OCI-LY7 (cell line): ENCODE data around the gene HOXA3. TPM values are rescaled to one million over a fixed set of nuclear protein-coding genes. Genes with fewer than 3 reads are reported as not detected.

Experiments used
- BruUV-seq: library from RNA; stranded (reverse); fragments of 400-500 nt; replicated peaks from 2 replicates; lab custom pipeline; 2021; lab: Mats Ljungman, UMichigan
- CTCF ChIA-PET: fragments of 300-600 bp; sonication (Branson Sonifier 250); formaldehyde crosslinking; loops from one replicate; lab custom pipeline; 2022; ENCODE audit warnings: antibody characterized with exemption; ENCODE audit not compliant: unreplicated experiment; lab: Charles Lee
- POLR2A ChIA-PET: fragments of 300-600 bp; sonication (Branson Sonifier 250); formaldehyde crosslinking; loops from one replicate; lab custom pipeline; 2022; ENCODE audit warnings: antibody characterized with exemption; lab: Charles Lee
- DNase-seq: peaks from one replicate; pipeline ENCODE4 v3.0.0-alpha.2; 2015; ENCODE audit warnings: low spot score
- H2AFZ ChIP-seq: fragments of 200-600 bp; sonication (generic), shearing (Covaris generic); 2 replicates; pipeline ENCODE4 v1.6.1; 2014; ENCODE audit warnings: mild to moderate bottlenecking, antibody characterized with exemption, low read length, moderate library complexity
- H3K27ac ChIP-seq: fragments of 200-600 bp; sonication (generic); 2 replicates; pipeline ENCODE4 v1.5.1; 2014; ENCODE audit warnings: mixed run types, low read depth, mild to moderate bottlenecking, moderate library complexity, low read length, inconsistent platforms; ENCODE audit not compliant: poor library complexity, severe bottlenecking
- H3K36me3 ChIP-seq: fragments of 200-600 bp; sonication (generic); 2 replicates; pipeline ENCODE4 v1.6.1; 2014; ENCODE audit warnings: mild to moderate bottlenecking, antibody characterized with exemption, low read length, moderate library complexity, mixed read lengths; ENCODE audit not compliant: insufficient read depth
- H3K4me1 ChIP-seq: fragments of 200-600 bp; sonication (generic); 2 replicates; pipeline ENCODE4 v1.5.1; 2014; ENCODE audit warnings: mild to moderate bottlenecking, low read length; ENCODE audit not compliant: insufficient read depth, poor library complexity, severe bottlenecking
- H3K4me2 ChIP-seq: fragments of 200-600 bp; sonication (generic); 2 replicates; pipeline ENCODE4 v1.6.1; 2014; ENCODE audit warnings: mild to moderate bottlenecking, low read length
- H3K4me3 ChIP-seq: fragments of 200-600 bp; sonication (generic); 2 replicates; pipeline ENCODE4 v1.5.1; 2014; ENCODE audit warnings: mild to moderate bottlenecking, low read depth, low read length; ENCODE audit not compliant: poor library complexity, severe bottlenecking
- H3K79me2 ChIP-seq: fragments of 200-600 bp; sonication (generic); 2 replicates; pipeline ENCODE4 v1.6.1; 2016; ENCODE audit warnings: low read depth, mild to moderate bottlenecking, low read length, moderate library complexity, mixed read lengths; ENCODE audit not compliant: insufficient read depth
- H3K9me2 ChIP-seq: fragments of 200-600 bp; sonication (generic); 2 replicates; pipeline ENCODE4 v1.6.1; 2016; ENCODE audit warnings: mild to moderate bottlenecking, low read length, mixed read lengths; ENCODE audit not compliant: insufficient read depth
- H3K9me3 ChIP-seq: fragments of 200-600 bp; sonication (generic); 2 replicates; pipeline ENCODE4 v1.6.1; 2014; ENCODE audit warnings: mild to moderate bottlenecking, mixed run types, low read length, mixed read lengths
- H4K20me1 ChIP-seq: fragments of 200-600 bp; sonication (generic); 2 replicates; pipeline ENCODE4 v1.6.1; 2014; ENCODE audit warnings: mild to moderate bottlenecking, antibody characterized with exemption, low read length, moderate library complexity, mixed read lengths; ENCODE audit not compliant: insufficient read depth
- CTCF ChIP-seq: fragments of 200-600 bp; sonication (generic); conservative IDR thresholded peaks from 2 replicates; pipeline ENCODE4 v1.5.1; 2014; ENCODE audit warnings: mild to moderate bottlenecking, antibody characterized with exemption, low read length, moderate library complexity, mixed read lengths
- EZH2phosphoT487 ChIP-seq: fragments of 200-600 bp; sonication (generic); IDR thresholded peaks from 2 replicates; pipeline ENCODE4 v1.6.1; 2018; ENCODE audit warnings: low read depth, borderline replicate concordance, mild to moderate bottlenecking, mixed run types, antibody characterized with exemption, low read length, moderate library complexity, mixed read lengths
- intact Hi-C: fragments of 100-400 bp; cut with micrococcal nuclease; formaldehyde crosslinking; loops from one replicate; pipeline ENCODE4 v1.10.0; 2022; ENCODE audit not compliant: unreplicated experiment
- total RNA-seq, 2 experiments: library from RNA; depleted of rRNA in 1 of 2; stranded (reverse); fragments of >200 nt in 1 of 2; shearing (Covaris generic) in 1 of 2; gene quantifications; 2 replicates each; pipeline ENCODE4 v1.2.3, GENCODE V29; 2014 to 2022

HOXA3 gene
- total RNA-seq, 2 experiments from 2014 or later, result 0.41 to 2.7 TPM

GRCh38 chr7:27068259-27068658, 84.1 kb downstream of the HOXA3 start:
- Histone ChIP-seq H3K4me2 (no peak overlapping the region), H3K4me3 (no peak overlapping the region), H3K9me3 (no peaks in the 10 kb centered on the region), H3K36me3 (no peaks in the 10 kb centered on the region), H3K4me1 (no peaks in the 10 kb centered on the region), H3K27ac (no peak overlapping the region), H2AFZ (no peak overlapping the region), H3K9me2 (no peaks in the 10 kb centered on the region), H4K20me1 (no peaks in the 10 kb centered on the region), H3K79me2 (no peaks in the 10 kb centered on the region)
- TF ChIP-seq CTCF (no peak), EZH2phosphoT487 (no peak)
- intact Hi-C loops, result no loop called here
- ChIA-PET POLR2A (interaction anchor here (0.7 kb wide), 1 partner anchor 493 kb away, joined by 3 read pairs; no protein-coding TSS in a partner anchor), CTCF (no interaction called here)
- DNase-seq, result no peak
- BruUV-seq, result no TSS peak

- Histone ChIP-seq H2AFZ (no peak overlapping the region), H3K79me2 (no peaks in the 10 kb centered on the region), H3K27ac (no peak overlapping the region), H3K9me3 (no peaks in the 10 kb centered on the region), H3K4me3 (no peak overlapping the region), H3K4me1 (no peaks in the 10 kb centered on the region), H3K4me2 (no peak overlapping the region), H3K36me3 (no peaks in the 10 kb centered on the region), H4K20me1 (no peaks in the 10 kb centered on the region), H3K9me2 (no peaks in the 10 kb centered on the region)
- ChIA-PET POLR2A (interaction anchor here (0.6 to 1.2 kb wide), 2 partner anchors 16 to 459 kb away, joined by 3 to 4 read pairs; no protein-coding TSS in a partner anchor), CTCF (no interaction called here)
- TF ChIP-seq EZH2phosphoT487, result no peak
- no peak for TF ChIP-seq CTCF
- DNase-seq, result no peak
- intact Hi-C loops, result no loop called here
- BruUV-seq, result no TSS peak
Observed at GRCh38 chr7:27066148-27066547, 86.2 kb downstream of the HOXA3 start.

- Histone ChIP-seq H3K27ac (no peak overlapping the region), H3K4me2 (no peak overlapping the region), H3K79me2 (no peaks in the 10 kb centered on the region), H3K9me2 (no peaks in the 10 kb centered on the region), H2AFZ (no peak overlapping the region), H3K4me1 (no peaks in the 10 kb centered on the region), H3K36me3 (no peaks in the 10 kb centered on the region), H3K9me3 (no peaks in the 10 kb centered on the region), H3K4me3 (no peak overlapping the region), H4K20me1 (no peaks in the 10 kb centered on the region)
- no peak for DNase-seq
- ChIA-PET CTCF (no interaction called here), POLR2A (interaction anchor here (0.6 to 1.4 kb wide), 3 partner anchors 8 to 459 kb away, joined by 3 to 4 read pairs (median 3); no protein-coding TSS in a partner anchor)
- intact Hi-C loops, result no loop called here
- TF ChIP-seq CTCF, result no peak
- TF ChIP-seq EZH2phosphoT487, result no peak
- no TSS peak for BruUV-seq
Observed at GRCh38 chr7:27065709-27066108, 86.7 kb downstream of the HOXA3 start.
